HEK293T (cell line): ENCODE measurements around the gene COL11A1.

Experiments
- CTCF ChIA-PET: fragments of 350-600 bp; formaldehyde crosslinking; extraction: SDS; loops from one replicate; lab custom pipeline; 2021; ENCODE audit warnings: antibody characterized with exemption, inconsistent platforms; lab: Yijun Ruan, JAX
- POLR2A ChIA-PET: fragments of 350-600 bp; formaldehyde crosslinking; extraction: SDS; loops from one replicate; lab custom pipeline; 2020; ENCODE audit warnings: antibody characterized with exemption, inconsistent platforms; lab: Yijun Ruan, JAX
- DNase-seq: peaks from one replicate; pipeline ENCODE4 v3.0.0; 2012; ENCODE audit warnings: mixed read lengths; ENCODE audit errors: extremely low spot score
- ARNT ChIP-seq: fragments of 450-650 bp; IDR thresholded peaks from 2 replicates; pipeline ENCODE4 v1.6.1; 2017; ENCODE audit warnings: mild to moderate bottlenecking
- BHLHE40 ChIP-seq: fragments of 450-650 bp; IDR thresholded peaks from 2 replicates; pipeline ENCODE4 v1.6.1; 2016; ENCODE audit warnings: mild to moderate bottlenecking, moderate library complexity, borderline replicate concordance
- CTBP1 ChIP-seq: fragments of 450-650 bp; IDR thresholded peaks from 2 replicates; pipeline ENCODE4 v1.6.1; 2016; ENCODE audit warnings: borderline replicate concordance
- ELF4 ChIP-seq: fragments of 450-650 bp; IDR thresholded peaks from 2 replicates; pipeline ENCODE4 v1.6.1; 2017; ENCODE audit warnings: antibody characterized with exemption
- FOXA1 ChIP-seq: fragments of 450-650 bp; IDR thresholded peaks from 2 replicates; pipeline ENCODE4 v1.6.1; 2016; ENCODE audit warnings: mild to moderate bottlenecking
- FOXK2 ChIP-seq: fragments of 450-650 bp; IDR thresholded peaks from 2 replicates; pipeline ENCODE4 v1.6.1; 2016; ENCODE audit warnings: mild to moderate bottlenecking
- FOXM1 ChIP-seq: fragments of 450-650 bp; IDR thresholded peaks from 2 replicates; pipeline ENCODE4 v1.6.1; 2017; ENCODE audit warnings: mild to moderate bottlenecking, borderline replicate concordance
- HDGF ChIP-seq: fragments of 450-650 bp; IDR thresholded peaks from 2 replicates; pipeline ENCODE4 v1.6.1; 2017; ENCODE audit warnings: antibody characterized with exemption, borderline replicate concordance
- L3MBTL2 ChIP-seq: fragments of 450-650 bp; conservative IDR thresholded peaks from 2 replicates; pipeline ENCODE4 v1.6.1; 2016; ENCODE audit warnings: mild to moderate bottlenecking
- LEF1 ChIP-seq: fragments of 450-650 bp; IDR thresholded peaks from 2 replicates; pipeline ENCODE4 v1.6.1; 2017; ENCODE audit warnings: mild to moderate bottlenecking, borderline replicate concordance
- NFRKB ChIP-seq: fragments of 450-650 bp; IDR thresholded peaks from 2 replicates; pipeline ENCODE4 v1.6.1; 2016; ENCODE audit warnings: mild to moderate bottlenecking, moderate library complexity
- PKNOX1 ChIP-seq: fragments of 450-650 bp; IDR thresholded peaks from 2 replicates; pipeline ENCODE4 v1.6.1; 2016
- SP1 ChIP-seq: fragments of 450-650 bp; IDR thresholded peaks from 2 replicates; pipeline ENCODE4 v1.6.1; 2017
- SUZ12 ChIP-seq: fragments of 450-650 bp; IDR thresholded peaks from 2 replicates; pipeline ENCODE4 v1.6.1; 2016; ENCODE audit warnings: mild to moderate bottlenecking
- TARDBP ChIP-seq: fragments of 450-650 bp; IDR thresholded peaks from 2 replicates; pipeline ENCODE4 v1.6.1; 2016
- ZNF384 ChIP-seq: fragments of 450-650 bp; IDR thresholded peaks from 2 replicates; pipeline ENCODE4 v1.6.1; 2016

The COL11A1 gene

GRCh38 chr1:103108376-103109150, at the start of gene COL11A1:
Gene COL11A1 (minus strand): TSS chr1:103108522. CDS start chr1:103108178, 344 bp downstream.
- CTCF ChIA-PET: no interaction called here
- TF ChIP-seq BHLHE40 (no peak), TARDBP (no peak), ARNT (no peak), NFRKB (no peak), LEF1 (no peak), SP1 (no peak), L3MBTL2 (no peak), ELF4 (no peak), ZNF384 (no peak), FOXA1 (no peak), PKNOX1 (no peak), SUZ12 (no peak)
- POLR2A ChIA-PET: no interaction called here
- no peak for DNase-seq

DNA sequence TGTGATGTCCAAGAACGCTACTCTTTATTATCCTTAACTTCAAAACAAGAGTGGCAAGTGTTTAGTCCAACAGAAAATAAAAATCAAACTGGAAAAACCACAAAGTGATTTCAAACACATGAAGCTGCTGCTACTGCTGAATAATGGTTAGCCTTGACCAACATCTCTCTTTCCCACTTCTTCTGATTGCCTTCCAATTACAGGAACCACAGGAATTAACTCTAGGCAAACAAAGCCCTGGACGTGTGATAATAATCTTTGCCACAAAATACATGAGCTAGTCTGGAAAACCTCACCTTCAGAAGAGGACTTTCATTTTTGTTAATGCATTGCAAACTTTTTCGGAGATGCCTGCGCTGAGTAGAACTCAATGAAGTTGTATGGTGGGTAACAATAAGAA, 48.6 kb upstream of the COL11A1 start:
- ChIA-PET CTCF (no interaction called here), POLR2A (no interaction called here)
- TF ChIP-seq SUZ12: no peak
- no peak for TF ChIP-seq HDGF
- TF ChIP-seq CTBP1: no peak
- no peak for TF ChIP-seq ZNF384
- no peak for TF ChIP-seq L3MBTL2
- no peak for TF ChIP-seq PKNOX1
- no peak for TF ChIP-seq ARNT
- TF ChIP-seq FOXM1: no peak
- TF ChIP-seq LEF1: no peak
- no peak for TF ChIP-seq ELF4
- TF ChIP-seq FOXK2: no peak
- no peak for TF ChIP-seq BHLHE40
- no peak for TF ChIP-seq TARDBP
- TF ChIP-seq SP1: no peak
- no peak for TF ChIP-seq FOXA1
- DNase-seq: no peak

GRCh38 chr1:103146166-103146565, 37.8 kb upstream of the COL11A1 start:
- DNase-seq: no peak
- CTCF ChIA-PET: no interaction called here
- POLR2A ChIA-PET: no interaction called here
- TF ChIP-seq TARDBP (no peak), HDGF (no peak), SUZ12 (no peak), CTBP1 (no peak), NFRKB (no peak), FOXM1 (no peak), SP1 (no peak), ARNT (no peak), FOXK2 (no peak), FOXA1 (no peak), ELF4 (no peak), PKNOX1 (no peak), LEF1 (no peak), BHLHE40 (no peak), ZNF384 (no peak), L3MBTL2 (no peak)

- DNase-seq: no peak
- ChIA-PET POLR2A (no interaction called here), CTCF (interaction anchor here (0.6 kb wide), 1 partner anchor 17 kb away, joined by 5 read pairs; no protein-coding TSS in a partner anchor)
- no peak for TF ChIP-seq ARNT
Measured at GRCh38 chr1:103145449-103145848, 37.1 kb upstream of the COL11A1 start.

GRCh38 chr1:103144681-103145080, 36.4 kb upstream of the COL11A1 start:
- ChIA-PET POLR2A (no interaction called here), CTCF (no interaction called here)
- TF ChIP-seq BHLHE40: no peak
- no peak for TF ChIP-seq ARNT
- TF ChIP-seq TARDBP: no peak
- no peak for TF ChIP-seq L3MBTL2
- TF ChIP-seq FOXA1: no peak
- no peak for TF ChIP-seq SUZ12
- no peak for TF ChIP-seq ZNF384
- TF ChIP-seq ELF4: no peak
- TF ChIP-seq SP1: no peak
- no peak for TF ChIP-seq CTBP1
- TF ChIP-seq PKNOX1: no peak
- TF ChIP-seq FOXM1: no peak
- no peak for TF ChIP-seq LEF1
- no peak for DNase-seq

GRCh38 chr1:103142461-103142860, 34.1 kb upstream of the COL11A1 start:
- ChIA-PET CTCF (no interaction called here), POLR2A (no interaction called here)
- no peak for TF ChIP-seq BHLHE40
- no peak for TF ChIP-seq TARDBP
- no peak for TF ChIP-seq HDGF
- TF ChIP-seq SUZ12: no peak
- TF ChIP-seq SP1: no peak
- TF ChIP-seq L3MBTL2: no peak
- TF ChIP-seq NFRKB: no peak
- TF ChIP-seq ZNF384: no peak
- TF ChIP-seq ARNT: no peak
- no peak for TF ChIP-seq CTBP1
- TF ChIP-seq FOXM1: no peak
- no peak for TF ChIP-seq LEF1
- no peak for TF ChIP-seq FOXK2
- no peak for TF ChIP-seq ELF4
- TF ChIP-seq FOXA1: no peak
- TF ChIP-seq PKNOX1: no peak
- no peak for DNase-seq
